ENCODE data around the gene POR. TPM values are rescaled to one million over a fixed set of nuclear protein-coding genes. Genes with fewer than 3 reads are reported as not detected.
"Not testable (repeated sequence)": the region's sequence is repeated elsewhere in the genome, so short reads cannot be mapped to it uniquely, and the experiment has no call there.

The POR gene
- total RNA-seq, 1 experiment from 2014 or later: 205 TPM

DNA sequence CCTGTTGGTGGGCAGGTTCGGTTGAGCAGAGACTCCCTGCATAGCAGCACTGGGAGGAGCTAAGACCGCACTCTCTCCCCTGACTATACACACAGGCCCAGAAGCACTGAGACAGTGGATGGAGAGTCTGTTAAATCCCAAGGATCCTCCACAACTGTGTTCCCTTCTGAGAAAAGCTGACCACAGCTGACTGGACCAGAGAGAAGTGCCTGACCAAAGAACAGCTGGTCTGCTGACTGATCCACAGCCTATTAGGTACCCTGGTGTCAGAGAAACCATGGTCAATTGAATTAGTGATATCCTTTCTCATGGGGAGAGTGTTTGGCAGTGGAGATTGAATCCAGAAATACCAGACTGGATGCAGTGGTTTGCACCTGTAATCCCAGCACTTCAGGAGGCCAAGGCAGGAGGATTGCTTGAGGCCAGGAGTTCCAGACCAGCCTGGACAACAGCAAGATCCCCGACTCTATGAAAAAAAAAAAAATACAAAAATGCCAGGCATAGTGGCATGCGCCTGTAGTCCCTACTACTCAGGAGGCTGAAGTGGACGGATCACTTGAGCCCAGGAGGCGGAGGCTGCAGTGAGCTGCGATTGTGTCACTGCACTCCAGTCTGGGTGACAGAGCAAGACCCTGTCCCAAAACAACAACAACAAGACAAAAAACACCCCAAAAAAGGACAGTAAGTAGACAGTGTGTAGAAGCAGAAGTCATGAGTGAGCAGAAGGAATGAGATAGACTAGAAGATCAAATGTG lies 107.2 kb downstream of the POR start:
- BruUV-seq (replicated peaks): no TSS peak
- CTCF ChIA-PET: interaction anchor here (0.6 to 2.9 kb wide), 2 partner anchors 156 to 292 kb away, joined by 3 to 17 read pairs; no protein-coding TSS in a partner anchor
- no peak for DNase-seq

DNA sequence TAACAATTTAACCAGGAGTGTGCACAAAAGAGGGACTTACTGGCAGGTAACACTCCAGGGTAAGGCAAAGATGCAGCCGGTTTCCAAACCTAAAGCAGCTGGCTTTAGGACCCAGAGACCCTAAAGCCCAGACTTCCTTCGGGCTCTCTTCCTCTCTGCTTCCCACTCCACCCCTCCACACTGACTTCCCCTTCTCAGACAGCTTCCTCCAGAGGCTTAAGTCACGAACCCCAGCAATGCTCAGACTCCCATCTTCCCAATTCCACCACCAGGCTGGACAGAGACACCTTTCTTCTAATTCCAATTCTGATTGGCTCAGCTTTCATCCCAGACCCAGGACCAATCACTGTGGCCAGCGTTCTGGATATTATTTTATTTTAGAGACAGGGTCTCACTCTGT lies 108.0 kb downstream of the POR start:
- POLR2A ChIA-PET (ENCODE audit: unreplicated experiment): interaction anchor here (0.7 kb wide), 1 partner anchor 16 kb away, joined by 6 read pairs; no protein-coding TSS in a partner anchor
- no peaks in the 10 kb centered on the region for H3K9me2 ChIP-seq (ENCODE audit: insufficient read depth)
- H2AFZ ChIP-seq: no peak overlapping the region
- H3K36me3 ChIP-seq (ENCODE audit: low read depth): no peaks in the 10 kb centered on the region
- no peaks in the 10 kb centered on the region for H3K27me3 ChIP-seq (ENCODE audit: insufficient read depth, low read depth)
- no peaks in the 10 kb centered on the region; the same call in 1 of the 2 replicates for H3F3A ChIP-seq (ENCODE audit: insufficient read depth, low read depth)
- no peak overlapping the region for H3K4me3 ChIP-seq
- TF ChIP-seq EZH2 (IDR thresholded peaks at IDR 0.05; ENCODE audit: low read depth) (no peak), CTCF (conservative IDR thresholded peaks at IDR 0.05) (no peak)
- H3K9me3 ChIP-seq (ENCODE audit: insufficient read depth, low read depth): no peaks in the 10 kb centered on the region
- no peak overlapping the region for H3K4me2 ChIP-seq
- intact Hi-C loops (cut with micrococcal nuclease; ENCODE audit: unreplicated experiment): no loop called here
- CTCF ChIA-PET: no interaction called here
- no peak for DNase-seq
- H3K79me2 ChIP-seq (ENCODE audit: low read depth): no peaks in the 10 kb centered on the region
- H4K20me1 ChIP-seq (ENCODE audit: insufficient read depth): no peaks in the 10 kb centered on the region
- no TSS peak for BruUV-seq (replicated peaks)
- no peaks in the 10 kb centered on the region for H3K4me1 ChIP-seq (replicated peaks; ENCODE audit: insufficient read depth)
- H3K27ac ChIP-seq: no peak overlapping the region

More for the DNA sequence above, 107.2 kb downstream of the POR start:
- Histone ChIP-seq H3K9me2 (ENCODE audit: insufficient read depth) (no peaks in the 10 kb centered on the region), H3K4me1 (replicated peaks; ENCODE audit: insufficient read depth) (no peaks in the 10 kb centered on the region), H3K79me2 (ENCODE audit: low read depth) (no peaks in the 10 kb centered on the region), H4K20me1 (ENCODE audit: insufficient read depth) (no peaks in the 10 kb centered on the region), H3F3A (ENCODE audit: insufficient read depth, low read depth) (peaks cover 2% of the 10 kb centered on the region; the same call in 1 of the 2 replicates), H3K9me3 (ENCODE audit: insufficient read depth, low read depth) (no peaks in the 10 kb centered on the region), H3K27me3 (ENCODE audit: insufficient read depth, low read depth) (no peaks in the 10 kb centered on the region), H2AFZ (no peak overlapping the region), H3K4me2 (no peak overlapping the region), H3K27ac (no peak overlapping the region), H3K36me3 (ENCODE audit: low read depth) (no peaks in the 10 kb centered on the region), H3K4me3 (no peak overlapping the region)
- TF ChIP-seq EZH2 (IDR thresholded peaks at IDR 0.05; ENCODE audit: low read depth) (no peak), CTCF (conservative IDR thresholded peaks at IDR 0.05) (no peak)
- intact Hi-C loops (cut with micrococcal nuclease; ENCODE audit: unreplicated experiment): no loop called here
- POLR2A ChIA-PET (ENCODE audit: unreplicated experiment): no interaction called here

DNA sequence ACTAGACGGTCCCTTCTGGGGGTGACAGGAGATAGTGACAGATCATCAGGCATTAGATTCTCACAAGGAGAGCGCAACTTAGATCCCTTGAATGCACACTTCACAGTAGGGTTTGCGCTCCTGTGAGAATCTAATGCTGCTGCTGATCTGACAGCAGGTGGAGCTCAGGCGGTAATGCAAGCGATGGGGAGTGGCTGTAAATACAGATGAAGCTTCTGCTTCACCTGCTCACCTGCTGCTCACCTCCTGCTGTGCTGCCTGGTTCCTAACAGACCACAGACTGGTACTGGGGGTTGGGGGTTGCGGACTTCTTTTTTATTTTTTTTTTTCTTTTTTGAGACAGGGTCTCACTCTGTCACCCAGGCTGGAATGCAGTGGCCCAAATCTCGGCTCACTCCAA lies 114.7 kb downstream of the POR start:
- H3K4me1 ChIP-seq (replicated peaks; ENCODE audit: insufficient read depth); H3F3A ChIP-seq (ENCODE audit: insufficient read depth, low read depth); intact Hi-C loops (cut with micrococcal nuclease; ENCODE audit: unreplicated experiment); H3K79me2 ChIP-seq (ENCODE audit: low read depth); CTCF ChIA-PET; H3K4me3 ChIP-seq; DNase-seq; H4K20me1 ChIP-seq (ENCODE audit: insufficient read depth); H3K27ac ChIP-seq; BruUV-seq (replicated peaks); H3K36me3 ChIP-seq (ENCODE audit: low read depth); H2AFZ ChIP-seq; H3K4me2 ChIP-seq; H3K27me3 ChIP-seq (ENCODE audit: insufficient read depth, low read depth); H3K9me2 ChIP-seq (ENCODE audit: insufficient read depth); H3K9me3 ChIP-seq (ENCODE audit: insufficient read depth, low read depth): not testable (repeated sequence)
- POLR2A ChIA-PET (ENCODE audit: unreplicated experiment): interaction anchor here (0.7 kb wide), 1 partner anchor 92 kb away, joined by 19 read pairs; no protein-coding TSS in a partner anchor

Measured in PC-9 (cell line).